GM04503 (cell line): Measurements from ENCODE around the gene MRPS2.
"Not testable (repeated sequence)": the region's sequence is repeated elsewhere in the genome, so short reads cannot be mapped to it uniquely, and the experiment has no call there.

Experiments
- DNase-seq: peaks from one replicate; pipeline ENCODE4 v3.0.0-alpha.2; 2012; ENCODE audit warnings: low read depth

The MRPS2 gene

DNA sequence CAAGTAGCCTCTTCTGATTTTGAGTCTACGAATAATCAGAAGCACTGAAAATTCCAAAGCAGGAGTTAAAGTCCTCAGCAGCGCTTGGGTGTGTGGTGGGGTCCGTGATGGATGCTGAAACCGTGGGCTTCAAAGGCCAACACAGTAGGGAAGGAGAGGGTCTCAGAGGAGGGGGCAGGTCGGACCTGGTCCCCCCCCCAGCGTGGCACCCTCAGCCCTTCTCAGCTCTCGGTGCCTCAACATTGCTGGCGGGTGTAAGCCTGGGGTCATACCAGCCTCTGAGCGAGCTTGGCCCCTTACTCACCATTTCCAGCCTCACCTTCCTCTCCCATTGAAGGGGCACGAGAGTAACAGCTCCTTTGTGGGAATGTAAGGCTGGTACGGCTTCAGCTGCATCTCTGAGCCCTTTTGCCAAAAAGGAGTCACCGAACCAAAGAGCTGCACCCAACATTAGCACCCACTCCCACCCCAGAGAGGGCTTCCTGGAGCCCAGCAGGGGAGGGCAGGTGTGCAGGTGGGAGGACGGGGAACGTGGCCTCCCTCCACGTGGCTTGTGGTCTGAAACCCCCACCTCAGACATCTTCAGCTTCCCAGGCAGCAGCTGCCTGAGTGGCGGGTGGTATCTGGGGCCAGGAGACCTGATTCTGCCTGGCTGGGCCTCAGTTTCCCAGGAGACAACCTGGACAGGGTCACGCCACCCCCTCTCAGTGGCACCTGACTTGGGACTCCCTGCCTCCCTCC lies 14.0 kb downstream of the MRPS2 start:
- no peak for DNase-seq

DNA sequence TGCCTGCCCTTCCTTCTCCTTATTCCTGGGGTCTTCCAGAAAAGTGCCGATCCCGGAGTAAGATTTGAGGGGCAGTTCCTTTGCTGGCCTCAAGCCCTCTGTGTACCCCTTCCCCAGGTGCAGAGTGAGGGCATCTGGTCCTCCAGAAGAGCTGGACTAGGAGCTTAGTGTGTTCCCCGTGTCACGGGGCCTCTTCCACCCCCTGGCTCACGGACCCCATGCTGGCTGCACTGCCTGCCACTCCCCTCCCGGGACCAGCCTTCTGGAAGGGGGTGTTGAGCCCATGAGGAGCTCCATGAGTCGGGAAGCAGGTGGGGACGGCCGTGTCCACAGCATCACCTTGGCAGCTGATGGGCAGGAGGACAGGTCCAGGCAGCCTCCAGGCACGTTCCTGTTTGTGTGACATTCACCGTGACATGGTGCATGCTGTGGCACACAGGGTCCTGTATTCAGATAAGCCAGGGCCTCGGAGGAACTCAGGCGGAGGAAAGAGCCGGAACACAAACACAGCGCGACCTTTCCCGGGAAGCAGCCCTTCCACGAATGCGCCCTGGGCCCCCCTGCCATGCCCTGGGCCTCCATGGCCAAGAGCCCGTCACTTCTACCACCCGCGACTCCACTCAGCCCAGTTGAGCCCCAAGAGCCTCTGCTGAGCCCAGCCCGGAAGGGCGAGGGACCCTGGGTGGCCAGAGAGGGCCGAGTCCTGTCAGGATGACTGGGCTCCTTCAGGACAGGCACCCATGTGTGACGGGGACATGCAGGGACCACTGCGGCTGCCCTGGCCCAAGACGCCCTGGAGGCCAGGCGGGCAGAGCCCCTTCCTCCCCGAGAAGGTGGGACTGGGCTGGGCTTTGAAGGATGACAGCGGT lies 14.8 kb downstream of the MRPS2 start:
- DNase-seq = no peak

DNA sequence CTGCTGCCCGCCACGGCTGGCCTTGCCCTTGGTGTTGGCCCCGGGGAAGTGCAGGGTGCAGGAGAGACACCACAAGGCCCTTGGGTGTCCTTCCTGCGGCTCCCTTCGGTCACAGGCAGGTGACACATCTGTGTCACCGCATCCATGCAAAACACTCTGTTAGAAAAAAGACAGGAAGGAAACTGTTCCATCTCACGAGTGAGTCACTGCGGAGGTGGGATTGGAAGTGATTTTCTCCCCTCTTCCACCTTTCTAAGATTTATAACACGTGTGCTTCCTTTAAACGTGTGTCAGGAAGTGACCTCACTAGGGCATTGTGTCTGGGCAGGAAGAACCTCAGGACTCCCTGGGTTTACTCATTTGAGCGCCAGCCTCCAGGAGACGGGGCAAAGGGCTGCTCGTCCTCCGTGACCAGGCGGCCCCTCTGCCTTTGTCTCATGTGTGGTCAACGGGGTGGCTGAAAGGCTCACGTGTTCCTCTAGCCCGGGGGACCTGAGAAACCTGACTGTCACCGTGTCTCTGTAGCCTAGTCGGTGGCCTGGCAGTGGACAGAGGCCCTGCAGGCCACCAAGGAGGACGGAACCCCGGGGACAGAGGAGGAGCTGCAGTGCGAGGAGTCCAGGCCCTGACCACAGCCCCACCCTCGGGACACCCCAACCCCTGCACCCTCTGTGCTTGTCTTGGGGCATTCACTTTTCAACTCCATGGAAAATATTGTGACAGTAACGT lies 15.8 kb downstream of the MRPS2 start:
- DNase-seq = no peak

DNA sequence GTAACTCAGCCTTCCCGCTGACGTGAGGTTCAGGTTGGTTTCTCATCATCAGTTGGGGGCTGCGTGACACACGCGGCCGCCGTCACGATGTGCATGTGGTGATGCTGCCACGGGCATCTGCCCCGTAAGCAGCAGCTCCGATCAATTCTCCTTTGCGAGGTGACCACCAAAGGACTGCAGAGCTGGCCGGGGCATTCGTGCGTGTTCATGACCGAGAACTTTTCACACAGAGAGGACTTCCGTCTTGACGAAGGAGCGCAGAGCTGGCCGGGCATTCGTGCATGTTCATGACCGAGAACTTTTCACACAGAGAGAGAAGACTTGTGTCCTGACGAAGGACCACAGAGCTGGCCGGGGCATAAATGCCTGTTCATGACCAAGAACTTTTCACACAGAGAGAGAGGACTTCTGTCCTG lies 16.9 kb downstream of the MRPS2 start:
- no peak for DNase-seq

DNA sequence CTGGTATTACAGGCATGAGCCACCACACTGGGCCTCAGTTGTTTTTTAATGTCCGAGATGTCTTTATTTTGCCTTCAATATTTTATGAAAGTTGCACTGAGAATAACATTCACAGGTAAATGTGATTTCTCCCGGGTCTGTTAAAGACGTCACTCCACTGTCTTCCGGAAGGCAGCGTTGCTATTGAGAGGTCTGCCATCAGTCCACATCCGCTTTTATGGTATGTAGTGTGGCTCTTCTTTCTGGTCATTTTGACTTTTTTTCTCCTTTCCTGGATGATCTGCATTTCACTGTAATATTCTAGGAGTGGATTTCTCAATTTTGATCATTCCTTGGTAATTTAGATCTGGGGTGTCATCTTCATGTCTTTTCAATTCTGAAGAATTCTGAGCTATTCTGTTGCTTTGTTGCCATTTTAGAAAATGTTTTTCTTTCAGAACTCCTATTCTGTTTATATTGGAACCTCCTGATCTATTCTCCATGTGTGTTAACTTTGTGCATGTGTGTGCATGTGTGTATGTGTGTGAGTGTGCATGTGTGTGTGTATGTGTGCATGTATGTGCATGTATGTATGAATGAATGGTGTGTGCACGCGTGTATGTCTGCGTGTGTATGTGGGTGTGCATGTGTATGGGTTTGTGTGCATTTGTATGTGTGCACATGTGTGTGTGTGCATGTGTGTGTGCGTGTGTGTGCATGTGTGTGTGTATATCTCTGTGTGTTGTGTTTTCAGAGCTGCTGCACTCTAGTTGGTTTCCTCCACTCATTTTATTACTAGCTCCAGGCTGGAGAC lies 18.9 kb downstream of the MRPS2 start:
- DNase-seq = no peak

DNA sequence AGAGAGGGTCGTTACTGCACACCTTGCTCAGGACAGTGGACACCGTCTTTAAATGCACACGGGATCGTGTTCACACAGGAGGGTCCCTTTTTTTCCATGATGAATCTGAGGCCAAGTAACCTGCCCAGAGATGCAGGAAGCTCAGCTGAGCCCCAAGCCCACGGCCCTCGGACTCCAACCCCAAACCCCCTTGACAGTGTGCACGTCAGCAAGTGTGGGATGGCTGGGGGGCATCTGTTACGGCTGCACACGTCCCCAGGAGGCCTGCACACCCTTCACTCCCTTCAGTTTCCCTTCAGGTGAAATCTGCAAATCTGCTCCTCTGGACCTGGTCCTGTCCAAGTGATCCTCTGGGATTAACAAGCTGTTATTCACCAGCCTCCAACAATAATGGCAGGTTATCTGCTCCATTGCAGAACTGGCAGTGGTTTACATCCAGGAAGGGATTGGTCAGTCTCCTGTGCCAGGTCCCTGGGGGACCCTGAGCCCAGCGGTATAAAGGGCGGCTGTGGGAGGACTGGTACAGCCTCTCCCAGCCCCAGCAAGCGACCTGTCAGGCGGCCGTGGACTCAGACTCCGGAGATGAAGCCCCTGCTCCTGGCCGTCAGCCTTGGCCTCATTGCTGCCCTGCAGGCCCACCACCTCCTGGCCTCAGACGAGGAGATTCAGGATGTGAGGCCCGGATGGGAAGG lies 20.6 kb downstream of the MRPS2 start, which contains the start of gene LCN1:
Gene LCN1 (plus strand): TSS at position 525 of the 692 bp plus-strand sequence. CDS start 58 bp downstream, at position 583.
- DNase-seq = no peak

DNA sequence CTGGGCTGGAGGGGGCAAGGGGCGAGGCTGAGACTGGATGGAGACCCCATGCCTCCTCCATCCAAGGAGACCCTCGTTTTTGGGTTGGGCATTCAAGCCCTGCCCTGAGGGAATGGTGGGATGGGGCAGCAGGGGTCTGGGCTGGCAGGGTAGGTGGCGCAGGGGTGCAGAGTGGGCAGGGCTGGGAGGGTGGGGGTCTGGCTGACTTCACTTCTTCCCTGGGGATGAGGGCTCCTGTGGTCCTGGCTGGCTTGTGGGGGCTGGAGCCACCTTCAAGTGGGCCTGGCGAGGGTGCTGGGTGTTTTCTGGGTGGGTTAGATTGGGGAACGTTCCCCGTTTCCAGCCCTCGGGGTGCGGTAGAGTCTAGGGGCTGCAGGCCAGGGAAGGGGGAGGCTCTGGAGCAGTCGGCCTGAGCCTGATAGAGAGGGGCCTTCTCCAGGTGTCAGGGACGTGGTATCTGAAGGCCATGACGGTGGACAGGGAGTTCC lies 21.2 kb downstream of the MRPS2 start:
- no peak for DNase-seq

DNA sequence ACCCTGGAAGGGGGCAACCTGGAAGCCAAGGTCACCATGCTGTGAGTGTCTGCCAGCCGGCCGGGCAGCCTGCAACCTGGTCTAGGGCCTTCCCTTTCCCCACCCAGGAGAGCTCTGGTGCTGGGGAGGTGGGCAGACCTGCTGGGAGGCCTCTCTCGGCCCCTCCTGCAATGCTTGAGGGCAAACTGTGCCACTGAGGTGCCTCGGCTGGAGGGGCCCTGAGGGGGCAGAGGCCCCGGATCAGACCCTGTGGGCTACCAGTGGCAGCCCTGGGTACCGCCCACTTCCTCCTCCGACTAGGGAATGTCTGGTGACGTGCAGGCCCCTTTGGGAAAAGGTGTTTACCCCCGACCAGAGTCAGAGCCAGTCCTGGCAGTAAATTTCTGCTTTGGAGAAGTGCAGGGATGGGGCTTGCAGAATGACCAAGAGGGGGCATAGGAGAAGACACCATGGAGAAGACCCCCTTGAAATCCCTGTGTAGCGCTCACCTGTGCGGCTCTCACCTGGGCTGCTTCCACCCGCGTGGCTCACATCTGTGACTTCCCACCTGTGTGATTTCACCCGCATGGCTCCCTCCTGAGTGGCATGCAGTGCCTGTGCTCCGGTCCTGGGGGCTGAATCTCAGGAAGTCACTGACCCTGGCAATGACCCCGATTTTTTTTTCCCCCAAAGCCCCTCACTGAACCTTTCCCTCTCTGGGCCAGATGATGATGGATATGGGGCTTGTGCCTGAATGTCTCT lies 21.8 kb downstream of the MRPS2 start:
- DNase-seq = no peak

DNA sequence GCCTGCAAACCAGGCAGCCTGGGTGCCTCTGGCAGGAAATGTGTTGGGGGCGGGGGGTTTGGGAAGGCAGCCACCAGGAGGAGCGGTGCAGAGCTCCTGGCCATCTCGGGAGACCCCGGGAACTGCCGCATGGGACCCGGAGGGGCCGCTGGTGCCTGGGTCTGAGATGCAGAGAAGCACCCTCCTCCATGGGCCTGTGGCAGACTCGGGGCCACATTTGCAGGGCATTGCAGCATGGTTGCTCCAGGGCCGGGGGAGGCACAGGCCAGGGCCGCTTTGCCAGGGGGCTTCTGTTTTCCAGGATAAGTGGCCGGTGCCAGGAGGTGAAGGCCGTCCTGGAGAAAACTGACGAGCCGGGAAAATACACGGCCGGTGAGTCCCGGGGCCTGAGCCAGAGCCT lies 22.4 kb downstream of the MRPS2 start:
- no peak for DNase-seq

DNA sequence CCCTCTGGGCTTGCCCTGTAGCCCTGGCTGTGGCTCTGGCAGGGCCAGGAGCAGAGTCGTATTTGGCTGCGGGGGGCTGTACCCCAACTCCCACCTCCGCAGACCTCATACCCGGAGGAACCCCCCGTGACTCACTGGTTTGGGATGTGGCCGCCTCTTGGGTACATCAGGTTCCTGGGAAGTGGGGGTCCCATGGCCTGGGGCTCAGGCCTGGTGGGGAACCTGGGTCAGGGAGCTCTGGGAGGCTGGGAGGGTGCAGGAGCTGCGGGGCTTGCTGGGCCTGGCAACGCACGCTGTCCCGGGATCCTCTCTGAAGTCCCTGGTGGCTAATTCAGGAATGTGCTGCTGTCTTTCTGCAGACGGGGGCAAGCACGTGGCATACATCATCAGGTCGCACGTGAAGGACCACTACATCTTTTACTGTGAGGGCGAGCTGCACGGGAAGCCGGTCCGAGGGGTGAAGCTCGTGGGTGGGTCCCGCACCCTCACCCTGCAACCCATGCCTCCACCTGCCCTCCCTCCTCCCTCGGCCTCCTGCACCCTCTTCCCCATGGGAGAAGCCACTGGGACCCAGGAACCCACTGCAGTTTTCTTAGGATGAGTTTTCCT lies 23.1 kb downstream of the MRPS2 start:
- no peak for DNase-seq

DNA sequence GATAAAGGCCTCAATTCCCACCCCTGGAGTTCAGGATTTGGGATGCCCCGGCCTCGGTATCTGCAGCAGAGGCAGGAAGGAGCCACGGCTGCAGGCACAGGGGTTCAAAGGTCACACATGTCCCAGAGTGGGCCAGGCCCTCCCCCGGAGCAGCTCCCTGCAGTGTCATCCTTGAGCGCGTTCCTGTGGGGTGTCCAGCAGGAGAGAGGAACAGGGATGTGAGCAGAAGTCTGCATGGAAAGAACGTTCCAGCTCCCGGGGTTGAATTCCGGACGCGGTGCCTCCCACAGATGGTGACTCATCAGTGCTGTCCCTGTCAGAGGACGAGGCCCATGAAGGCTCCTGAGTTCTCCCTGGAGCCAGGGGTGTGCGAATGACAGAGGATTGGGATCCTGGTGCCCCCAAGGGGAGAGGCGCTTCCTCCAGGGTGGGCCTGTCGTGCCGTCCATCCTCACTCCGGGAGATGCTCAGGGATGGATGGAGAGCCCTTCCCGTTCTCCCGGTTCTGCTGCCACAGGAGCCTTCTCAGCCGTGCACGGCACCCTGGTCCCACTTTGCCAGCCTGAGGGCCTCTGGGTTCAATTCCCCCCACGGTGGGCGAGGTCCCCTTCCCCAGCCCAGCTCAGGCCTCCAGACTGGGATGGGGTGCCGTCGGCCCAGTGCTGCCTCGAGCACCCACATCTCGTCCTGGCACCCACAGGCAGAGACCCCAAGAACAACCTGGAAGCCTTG lies 23.8 kb downstream of the MRPS2 start:
- no peak for DNase-seq

DNA sequence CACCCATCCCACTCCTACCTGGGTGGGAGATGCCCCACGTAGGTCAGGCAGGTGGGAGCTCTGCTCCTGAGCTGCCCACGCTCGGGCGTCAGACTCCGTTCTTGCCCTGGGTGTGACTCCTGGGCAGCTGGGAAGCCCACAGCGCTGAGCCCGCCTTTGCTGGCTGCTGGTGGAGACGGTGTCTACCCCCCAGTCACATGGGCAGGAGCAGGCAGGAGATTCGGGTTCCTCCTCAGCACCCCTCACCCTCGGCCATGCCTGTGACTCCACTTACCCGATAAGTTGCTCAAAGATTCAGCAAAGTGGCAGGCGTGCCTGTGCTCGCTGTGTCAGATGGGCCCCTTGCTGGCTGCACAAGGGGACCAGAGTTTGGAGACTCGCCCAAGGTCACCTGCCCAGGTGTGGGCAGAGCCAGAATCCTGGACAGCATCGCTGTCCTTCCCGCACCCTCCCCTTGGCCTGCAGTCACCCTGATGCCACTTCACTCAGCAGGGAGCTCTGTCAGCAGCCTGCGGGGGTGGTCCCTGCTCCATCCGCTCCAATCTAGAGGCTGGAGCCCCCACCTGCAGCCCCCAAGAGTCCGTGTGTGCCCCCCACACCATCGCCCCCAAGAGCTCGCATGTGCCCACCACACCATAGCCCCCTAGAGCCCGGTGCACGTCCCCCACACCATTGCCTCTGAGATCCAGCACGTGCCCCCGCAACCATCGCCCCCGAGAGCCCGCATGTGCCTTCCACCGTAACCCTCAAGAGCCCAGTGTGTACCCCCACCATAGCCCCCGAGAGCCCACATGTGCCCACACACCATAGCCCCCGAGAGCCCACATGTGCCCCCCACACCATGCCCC lies 25.0 kb downstream of the MRPS2 start:
- DNase-seq = no peak

DNA sequence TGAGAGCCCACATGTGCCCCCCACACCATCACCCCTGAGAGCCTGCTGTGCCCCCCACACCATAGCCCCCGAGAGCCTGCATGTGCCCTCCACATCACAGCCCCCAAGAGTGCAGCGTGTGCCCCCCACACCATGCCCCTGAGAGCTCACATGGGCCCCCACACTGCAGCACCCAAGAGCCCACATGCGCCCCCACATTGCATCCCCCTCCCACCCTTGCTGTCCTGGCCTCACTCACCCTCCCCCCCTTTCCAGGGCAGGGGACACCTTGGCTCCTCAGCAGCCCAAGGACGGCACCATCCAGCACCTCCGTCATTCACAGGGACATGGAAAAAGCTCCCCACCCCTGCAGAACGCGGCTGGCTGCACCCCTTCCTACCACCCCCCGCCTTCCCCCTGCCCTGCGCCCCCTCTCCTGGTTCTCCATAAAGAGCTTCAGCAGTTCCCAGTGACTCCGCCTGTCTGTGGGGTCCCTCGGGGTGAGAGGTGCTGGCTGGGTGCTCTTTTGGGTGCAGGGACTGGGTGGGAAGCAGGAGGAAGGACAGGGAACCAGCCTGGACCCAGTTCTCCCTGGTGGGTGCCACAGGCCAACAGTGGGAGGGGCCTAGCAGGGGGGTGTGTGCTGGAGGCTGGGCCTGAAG lies 25.7 kb downstream of the MRPS2 start:
- DNase-seq = no peak

DNA sequence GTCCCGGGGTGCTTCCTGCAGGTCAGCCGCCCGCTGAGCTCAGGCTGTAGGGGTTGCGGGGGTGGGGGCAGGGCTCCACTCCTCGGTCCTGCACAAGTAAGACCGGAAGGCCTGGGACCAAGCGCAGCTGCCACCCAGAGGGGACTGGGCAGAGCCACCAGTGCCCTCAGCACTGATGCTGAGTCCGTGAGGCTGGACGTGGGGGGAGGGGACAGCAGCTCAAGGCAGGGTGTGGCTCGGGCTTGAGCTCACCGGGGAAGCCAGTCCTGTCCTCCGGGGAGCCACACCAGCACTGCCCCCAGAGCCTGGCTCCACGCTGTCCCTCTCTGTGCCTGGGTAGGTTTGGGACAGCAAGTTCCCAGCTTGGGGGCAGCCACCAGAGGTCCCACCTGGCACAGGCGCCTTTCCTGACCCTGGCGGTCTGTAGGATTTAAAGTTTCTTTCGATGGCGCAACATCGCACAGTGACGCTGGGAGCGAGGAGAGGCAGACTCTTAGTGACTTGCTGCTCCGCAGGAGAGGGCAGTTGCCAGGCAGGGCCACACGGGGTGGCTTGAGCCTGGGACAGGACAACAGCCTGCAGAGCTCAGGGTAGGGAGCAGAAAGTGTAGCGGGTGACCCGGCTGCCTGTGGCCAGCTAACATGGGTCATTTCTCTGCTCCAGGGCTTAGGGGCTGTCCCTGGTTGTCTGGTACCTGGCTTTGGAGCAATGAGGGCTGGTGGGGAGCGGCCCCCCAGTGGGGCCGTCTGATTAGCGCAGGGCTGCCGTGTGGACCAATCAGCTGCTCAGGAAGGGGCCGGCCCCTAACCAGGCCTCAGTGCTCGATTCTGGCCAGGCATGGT lies 26.5 kb downstream of the MRPS2 start:
- no peak for DNase-seq

DNA sequence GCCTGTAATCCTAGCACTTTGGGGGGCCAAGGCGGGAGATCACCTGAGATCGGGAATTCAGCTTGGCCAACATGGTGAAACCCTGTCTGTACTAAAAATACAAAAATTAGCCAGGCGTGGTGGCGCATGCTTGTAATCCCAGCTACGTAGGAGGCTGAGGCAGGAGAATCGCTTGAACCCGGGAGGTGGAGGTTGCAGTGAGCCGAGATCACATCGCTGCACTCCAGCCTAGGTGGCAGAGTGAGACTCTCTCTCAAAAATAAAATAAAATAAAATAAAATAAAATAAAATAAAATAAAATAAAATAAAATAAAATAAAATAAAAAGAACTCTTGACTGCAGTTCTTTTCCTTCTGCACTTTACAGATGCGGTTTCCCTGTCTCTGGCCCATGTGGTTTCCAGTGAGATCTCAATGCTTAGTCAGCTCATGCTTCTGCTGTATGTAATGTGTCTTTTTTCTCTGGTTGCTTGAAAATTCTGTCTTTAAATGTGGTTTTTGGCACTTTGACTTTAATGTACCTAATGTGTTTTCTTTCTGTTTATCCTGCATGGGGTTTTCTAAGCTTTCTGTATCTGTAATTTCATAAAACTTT lies 28.5 kb downstream of the MRPS2 start:
- not testable (repeated sequence) for DNase-seq

DNA sequence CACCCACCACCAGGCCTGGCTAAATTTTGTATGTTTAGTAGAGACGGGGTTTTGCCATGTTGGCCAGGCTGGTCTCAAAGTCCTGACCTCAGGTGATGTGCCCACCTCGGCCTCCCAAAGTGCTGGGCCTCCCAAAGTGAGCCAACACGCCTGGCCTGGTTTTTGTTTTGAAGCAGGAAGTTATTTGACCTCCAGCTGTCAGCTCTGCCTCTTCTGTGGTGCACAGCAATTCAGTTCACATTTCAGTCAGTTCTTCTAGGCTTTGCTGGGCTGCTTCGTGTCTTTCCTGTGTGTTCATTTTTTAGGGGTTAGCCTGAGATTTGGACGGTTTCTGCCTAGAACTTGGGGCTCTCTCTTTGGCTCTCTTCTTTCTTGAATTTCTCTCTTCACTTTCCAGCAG lies 29.7 kb downstream of the MRPS2 start:
- DNase-seq = no peak
